GM12878 (cell line): Measurements from ENCODE around the gene KCNG1. TPM values are rescaled to one million over a fixed set of nuclear protein-coding genes. Genes with fewer than 3 reads are reported as not detected.

Source experiments
- CHD2 ChIP-seq: IDR thresholded peaks from 2 replicates; pipeline ENCODE4 v1.6.1; 2011; ENCODE audit warnings: low read depth, low read length, improper control_type of control experiment, borderline replicate concordance
- FOS ChIP-seq: IDR thresholded peaks from 3 replicates; pipeline ENCODE4 v1.6.1; 2011; ENCODE audit warnings: borderline replicate concordance; ENCODE audit not compliant: insufficient read length; ENCODE audit errors: extremely low read depth
- NFXL1 ChIP-seq: fragments of 450-650 bp; IDR thresholded peaks from 2 replicates; pipeline ENCODE4 v1.6.1; 2017; ENCODE audit warnings: antibody characterized with exemption, mild to moderate bottlenecking, borderline replicate concordance
- NRF1 ChIP-seq: conservative IDR thresholded peaks from 2 replicates; pipeline ENCODE4 v1.6.1; 2011; ENCODE audit warnings: mild to moderate bottlenecking, low read depth, low read length, improper control_type of control experiment
- PML ChIP-seq: IDR thresholded peaks from 2 replicates; pipeline ENCODE4 v1.6.1; 2012; ENCODE audit warnings: low read length, inconsistent platforms
- RAD21 ChIP-seq: IDR thresholded peaks from 2 replicates; pipeline ENCODE4 v1.6.1; 2011; ENCODE audit warnings: mild to moderate bottlenecking, low read depth, low read length, moderate library complexity; ENCODE audit not compliant: insufficient read depth
- SIN3A ChIP-seq: IDR thresholded peaks from 2 replicates; pipeline ENCODE4 v1.6.1; 2012; ENCODE audit warnings: low read depth, low read length, improper control_type of control experiment
- SMARCA5 ChIP-seq: fragments of 450-650 bp; IDR thresholded peaks from 2 replicates; pipeline ENCODE4 v1.6.1; 2017; ENCODE audit warnings: mild to moderate bottlenecking
- SREBF2 ChIP-seq: IDR thresholded peaks from 2 replicates; pipeline ENCODE4 v1.6.1; 2012; ENCODE audit warnings: mild to moderate bottlenecking, low read length
- SRF ChIP-seq, 2 experiments: IDR thresholded peaks; 2 replicates each; pipeline ENCODE4 v1.6.1; 2011; ENCODE audit warnings: low read depth in 2 of 2, low read length in 2 of 2, mild to moderate bottlenecking in 1 of 2, moderate library complexity in 1 of 2
- TCF3 ChIP-seq: IDR thresholded peaks from 2 replicates; pipeline ENCODE4 v1.6.1; 2012; ENCODE audit warnings: low read depth, mild to moderate bottlenecking, low read length, borderline replicate concordance; ENCODE audit not compliant: insufficient read depth
- polyA plus RNA-seq, 11 experiments: library from polyadenylated mRNA; depleted of rRNA in 4 of 11; unstranded in 6 of 11; stranded (reverse) in 5 of 11; fragments of >200 nt; fragmentation: Nextera tagmentation in 4 of 11; fragmentation: Illumina TruSeq in 1 of 11; extraction: Ambion mirVana in 4 of 11; extraction: Trizol in 1 of 11; gene quantifications; 1 replicate in 1 of 11; 2 replicates in 10 of 11; pipeline versions ENCODE4 v1.2.1 to v1.2.3, GENCODE V29; 2011 to 2016; ENCODE audit warnings: inconsistent platforms in 2 of 11, missing spikeins in 2 of 11, low read depth in 1 of 11
- total RNA-seq, 4 experiments: library from RNA; depleted of rRNA in 3 of 4; stranded (reverse); fragments of >200 nt in 3 of 4; fragmentation: Illumina TruSeq in 1 of 4; extraction: Trizol in 1 of 4; gene quantifications; 2 replicates each; pipeline versions ENCODE4 v1.2.1 to v1.2.3, GENCODE V29; 2013 to 2021
- TF ChIP-seq, protein P1 (sequence below): IDR thresholded peaks from 2 replicates; pipeline ENCODE4 v1.6.1; 2012; ENCODE audit warnings: low read depth, low read length, improper control_type of control experiment
- TF ChIP-seq, protein P2 (sequence below): fragments of 450-650 bp; IDR thresholded peaks from 2 replicates; pipeline ENCODE4 v1.6.1; 2018; ENCODE audit warnings: mild to moderate bottlenecking, low read depth, moderate library complexity; ENCODE audit not compliant: partially characterized antibody
- TF ChIP-seq, protein P3 (sequence below): fragments of 450-650 bp; formaldehyde crosslinking; IDR thresholded peaks from 2 replicates; pipeline ENCODE4 v1.4.0; 2022; ENCODE audit warnings: mild to moderate bottlenecking, moderate library complexity
- TF ChIP-seq, protein P4 (sequence below): IDR thresholded peaks from 2 replicates; pipeline ENCODE4 v1.6.1; 2012; ENCODE audit warnings: low read depth, low read length, improper control_type of control experiment
- TF ChIP-seq, protein P5 (sequence below): fragments of 450-650 bp; IDR thresholded peaks from 2 replicates; pipeline ENCODE4 v1.6.1; 2017; ENCODE audit warnings: mild to moderate bottlenecking, low read depth, inconsistent platforms; ENCODE audit not compliant: poor library complexity, severe bottlenecking
- TF ChIP-seq, protein P6 (sequence below): fragments of 450-650 bp; IDR thresholded peaks from 2 replicates; pipeline ENCODE4 v1.6.1; 2017; ENCODE audit warnings: borderline replicate concordance

KCNG1 gene
- total and polyA plus RNA-seq, 10 of the 15 experiments (the other 5 are each of a cell fraction or from before 2014, with no cell fraction given), result not detected

DNA sequence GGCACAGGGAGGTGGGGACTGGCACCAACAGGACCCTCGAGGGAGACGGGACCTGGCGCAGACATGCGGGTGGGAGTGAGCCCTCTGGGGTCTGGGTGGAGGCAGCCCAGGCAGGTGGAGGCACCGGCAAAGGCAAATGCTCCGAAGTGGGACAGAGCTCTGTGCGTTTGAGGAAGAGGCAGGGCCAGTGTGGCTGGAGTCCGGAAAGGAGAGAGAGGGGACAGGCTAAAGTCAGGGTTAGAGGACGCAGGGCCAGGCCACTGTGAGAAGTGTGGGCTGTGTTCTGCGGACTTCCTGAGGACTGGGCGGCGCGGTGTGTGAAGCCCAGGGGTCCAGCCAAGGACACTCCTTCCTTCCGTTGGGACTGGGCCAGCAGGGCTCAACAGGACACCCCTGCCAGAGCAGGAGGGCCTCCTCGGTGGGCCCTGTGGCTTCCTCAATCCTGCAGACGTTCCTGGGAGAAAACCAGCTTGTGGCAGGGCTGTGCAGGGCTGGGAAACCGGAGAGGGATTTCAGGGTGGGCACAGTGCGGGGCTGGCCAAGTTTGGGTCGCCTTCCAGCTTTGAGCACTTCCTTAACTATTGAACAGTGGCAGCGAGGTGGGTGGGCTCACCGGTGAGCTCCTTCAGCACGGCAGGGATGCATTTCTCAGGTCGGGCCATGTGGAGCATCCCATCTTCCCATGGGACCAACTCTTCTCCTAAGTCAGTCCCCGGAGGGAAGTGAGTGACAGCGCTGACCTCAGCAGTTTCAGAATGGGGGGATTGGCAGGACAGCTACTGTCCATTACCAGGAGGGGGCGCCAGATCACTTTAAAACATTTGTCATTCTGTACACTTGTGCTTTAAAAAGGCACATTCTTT lies 41.8 kb downstream of the KCNG1 start (continued):
- TF ChIP-seq, protein P1, sequence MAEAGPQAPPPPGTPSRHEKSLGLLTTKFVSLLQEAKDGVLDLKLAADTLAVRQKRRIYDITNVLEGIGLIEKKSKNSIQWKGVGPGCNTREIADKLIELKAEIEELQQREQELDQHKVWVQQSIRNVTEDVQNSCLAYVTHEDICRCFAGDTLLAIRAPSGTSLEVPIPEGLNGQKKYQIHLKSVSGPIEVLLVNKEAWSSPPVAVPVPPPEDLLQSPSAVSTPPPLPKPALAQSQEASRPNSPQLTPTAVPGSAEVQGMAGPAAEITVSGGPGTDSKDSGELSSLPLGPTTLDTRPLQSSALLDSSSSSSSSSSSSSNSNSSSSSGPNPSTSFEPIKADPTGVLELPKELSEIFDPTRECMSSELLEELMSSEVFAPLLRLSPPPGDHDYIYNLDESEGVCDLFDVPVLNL, result no peak
- TF ChIP-seq PML (no peak), NFXL1 (no peak), NRF1 (no peak), SMARCA5 (no peak), SIN3A (no peak), TCF3 (no peak), FOS (no peak), CHD2 (no peak), SREBF2 (no peak), RAD21 (peak; percentile 38), SRF (IDR thresholded peaks at IDR 0.05; ENCODE audit: low read depth in 2 of 2, low read length in 2 of 2) (no peak)
- TF ChIP-seq, protein P2, sequence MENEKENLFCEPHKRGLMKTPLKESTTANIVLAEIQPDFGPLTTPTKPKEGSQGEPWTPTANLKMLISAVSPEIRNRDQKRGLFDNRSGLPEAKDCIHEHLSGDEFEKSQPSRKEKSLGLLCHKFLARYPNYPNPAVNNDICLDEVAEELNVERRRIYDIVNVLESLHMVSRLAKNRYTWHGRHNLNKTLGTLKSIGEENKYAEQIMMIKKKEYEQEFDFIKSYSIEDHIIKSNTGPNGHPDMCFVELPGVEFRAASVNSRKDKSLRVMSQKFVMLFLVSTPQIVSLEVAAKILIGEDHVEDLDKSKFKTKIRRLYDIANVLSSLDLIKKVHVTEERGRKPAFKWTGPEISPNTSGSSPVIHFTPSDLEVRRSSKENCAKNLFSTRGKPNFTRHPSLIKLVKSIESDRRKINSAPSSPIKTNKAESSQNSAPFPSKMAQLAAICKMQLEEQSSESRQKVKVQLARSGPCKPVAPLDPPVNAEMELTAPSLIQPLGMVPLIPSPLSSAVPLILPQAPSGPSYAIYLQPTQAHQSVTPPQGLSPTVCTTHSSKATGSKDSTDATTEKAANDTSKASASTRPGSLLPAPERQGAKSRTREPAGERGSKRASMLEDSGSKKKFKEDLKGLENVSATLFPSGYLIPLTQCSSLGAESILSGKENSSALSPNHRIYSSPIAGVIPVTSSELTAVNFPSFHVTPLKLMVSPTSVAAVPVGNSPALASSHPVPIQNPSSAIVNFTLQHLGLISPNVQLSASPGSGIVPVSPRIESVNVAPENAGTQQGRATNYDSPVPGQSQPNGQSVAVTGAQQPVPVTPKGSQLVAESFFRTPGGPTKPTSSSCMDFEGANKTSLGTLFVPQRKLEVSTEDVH, result no peak
- TF ChIP-seq, protein P3, sequence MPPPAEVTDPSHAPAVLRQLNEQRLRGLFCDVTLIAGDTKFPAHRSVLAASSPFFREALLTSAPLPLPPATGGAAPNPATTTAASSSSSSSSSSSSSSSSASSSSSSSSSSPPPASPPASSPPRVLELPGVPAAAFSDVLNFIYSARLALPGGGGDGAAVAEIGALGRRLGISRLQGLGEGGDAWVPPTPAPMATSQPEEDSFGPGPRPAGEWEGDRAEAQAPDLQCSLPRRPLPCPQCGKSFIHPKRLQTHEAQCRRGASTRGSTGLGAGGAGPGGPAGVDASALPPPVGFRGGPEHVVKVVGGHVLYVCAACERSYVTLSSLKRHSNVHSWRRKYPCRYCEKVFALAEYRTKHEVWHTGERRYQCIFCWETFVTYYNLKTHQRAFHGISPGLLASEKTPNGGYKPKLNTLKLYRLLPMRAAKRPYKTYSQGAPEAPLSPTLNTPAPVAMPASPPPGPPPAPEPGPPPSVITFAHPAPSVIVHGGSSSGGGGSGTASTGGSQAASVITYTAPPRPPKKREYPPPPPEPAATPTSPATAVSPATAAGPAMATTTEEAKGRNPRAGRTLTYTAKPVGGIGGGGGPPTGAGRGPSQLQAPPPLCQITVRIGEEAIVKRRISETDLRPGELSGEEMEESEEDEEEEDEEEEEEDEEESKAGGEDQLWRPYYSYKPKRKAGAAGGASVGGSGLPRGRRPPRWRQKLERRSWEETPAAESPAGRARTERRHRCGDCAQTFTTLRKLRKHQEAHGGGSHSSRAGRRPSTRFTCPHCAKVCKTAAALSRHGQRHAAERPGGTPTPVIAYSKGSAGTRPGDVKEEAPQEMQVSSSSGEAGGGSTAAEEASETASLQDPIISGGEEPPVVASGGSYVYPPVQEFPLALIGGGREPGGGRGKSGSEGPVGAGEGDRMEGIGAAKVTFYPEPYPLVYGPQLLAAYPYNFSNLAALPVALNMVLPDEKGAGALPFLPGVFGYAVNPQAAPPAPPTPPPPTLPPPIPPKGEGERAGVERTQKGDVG, result no peak
- TF ChIP-seq, protein P4, sequence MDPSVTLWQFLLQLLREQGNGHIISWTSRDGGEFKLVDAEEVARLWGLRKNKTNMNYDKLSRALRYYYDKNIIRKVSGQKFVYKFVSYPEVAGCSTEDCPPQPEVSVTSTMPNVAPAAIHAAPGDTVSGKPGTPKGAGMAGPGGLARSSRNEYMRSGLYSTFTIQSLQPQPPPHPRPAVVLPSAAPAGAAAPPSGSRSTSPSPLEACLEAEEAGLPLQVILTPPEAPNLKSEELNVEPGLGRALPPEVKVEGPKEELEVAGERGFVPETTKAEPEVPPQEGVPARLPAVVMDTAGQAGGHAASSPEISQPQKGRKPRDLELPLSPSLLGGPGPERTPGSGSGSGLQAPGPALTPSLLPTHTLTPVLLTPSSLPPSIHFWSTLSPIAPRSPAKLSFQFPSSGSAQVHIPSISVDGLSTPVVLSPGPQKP, result no peak
- TF ChIP-seq, protein P5, sequence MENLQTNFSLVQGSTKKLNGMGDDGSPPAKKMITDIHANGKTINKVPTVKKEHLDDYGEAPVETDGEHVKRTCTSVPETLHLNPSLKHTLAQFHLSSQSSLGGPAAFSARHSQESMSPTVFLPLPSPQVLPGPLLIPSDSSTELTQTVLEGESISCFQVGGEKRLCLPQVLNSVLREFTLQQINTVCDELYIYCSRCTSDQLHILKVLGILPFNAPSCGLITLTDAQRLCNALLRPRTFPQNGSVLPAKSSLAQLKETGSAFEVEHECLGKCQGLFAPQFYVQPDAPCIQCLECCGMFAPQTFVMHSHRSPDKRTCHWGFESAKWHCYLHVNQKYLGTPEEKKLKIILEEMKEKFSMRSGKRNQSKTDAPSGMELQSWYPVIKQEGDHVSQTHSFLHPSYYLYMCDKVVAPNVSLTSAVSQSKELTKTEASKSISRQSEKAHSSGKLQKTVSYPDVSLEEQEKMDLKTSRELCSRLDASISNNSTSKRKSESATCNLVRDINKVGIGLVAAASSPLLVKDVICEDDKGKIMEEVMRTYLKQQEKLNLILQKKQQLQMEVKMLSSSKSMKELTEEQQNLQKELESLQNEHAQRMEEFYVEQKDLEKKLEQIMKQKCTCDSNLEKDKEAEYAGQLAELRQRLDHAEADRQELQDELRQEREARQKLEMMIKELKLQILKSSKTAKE, result no peak
- TF ChIP-seq, protein P6, sequence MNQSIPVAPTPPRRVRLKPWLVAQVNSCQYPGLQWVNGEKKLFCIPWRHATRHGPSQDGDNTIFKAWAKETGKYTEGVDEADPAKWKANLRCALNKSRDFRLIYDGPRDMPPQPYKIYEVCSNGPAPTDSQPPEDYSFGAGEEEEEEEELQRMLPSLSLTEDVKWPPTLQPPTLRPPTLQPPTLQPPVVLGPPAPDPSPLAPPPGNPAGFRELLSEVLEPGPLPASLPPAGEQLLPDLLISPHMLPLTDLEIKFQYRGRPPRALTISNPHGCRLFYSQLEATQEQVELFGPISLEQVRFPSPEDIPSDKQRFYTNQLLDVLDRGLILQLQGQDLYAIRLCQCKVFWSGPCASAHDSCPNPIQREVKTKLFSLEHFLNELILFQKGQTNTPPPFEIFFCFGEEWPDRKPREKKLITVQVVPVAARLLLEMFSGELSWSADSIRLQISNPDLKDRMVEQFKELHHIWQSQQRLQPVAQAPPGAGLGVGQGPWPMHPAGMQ, result no peak
